HFFc6 (cell line): ENCODE measurements around the gene GMPPA. TPM values are rescaled to one million over a fixed set of nuclear protein-coding genes. Genes with fewer than 3 reads are reported as not detected.

Source experiments
- DNase-seq: peaks from one replicate; pipeline ENCODE4 v3.0.0-alpha.2; 2018
- H3K27ac Mint-ChIP-seq: 2 replicates; pipeline ENCODE4 v1.8.0; 2020; ENCODE audit warnings: mild to moderate bottlenecking, mixed read lengths
- H3K27me3 Mint-ChIP-seq: 2 replicates; pipeline ENCODE4 v1.8.0; 2021; ENCODE audit warnings: mild to moderate bottlenecking, moderate library complexity, mixed read lengths; ENCODE audit not compliant: insufficient read depth
- H3K36me3 Mint-ChIP-seq: 2 replicates; pipeline ENCODE4 v1.8.0; 2021; ENCODE audit warnings: low read depth, mixed read lengths
- H3K4me1 Mint-ChIP-seq: 2 replicates; pipeline ENCODE4 v1.8.0; 2020; ENCODE audit warnings: low read depth, mixed read lengths
- H3K4me3 Mint-ChIP-seq: 2 replicates; pipeline ENCODE4 v1.8.0; 2020; ENCODE audit warnings: mild to moderate bottlenecking, moderate library complexity, mixed read lengths
- H3K9me3 Mint-ChIP-seq: 2 replicates; pipeline ENCODE4 v1.8.0; 2020; ENCODE audit warnings: mild to moderate bottlenecking, mixed read lengths
- CTCF ChIP-seq: fragments of 200-600 bp; sonication (generic); IDR thresholded peaks from 2 replicates; pipeline ENCODE4 v1.5.0; 2021; ENCODE audit warnings: antibody characterized with exemption, mild to moderate bottlenecking
- total RNA-seq, 6 experiments: library from RNA; stranded (reverse); fragmentation: NEBNext Ultra II Directional; extraction: Animal tissue kit (Norgen Biotek cat#: 25700); gene quantifications; 2 replicates in 1 of 6; 3 replicates in 5 of 6; pipeline ENCODE4 v1.2.3, GENCODE V29; 2021

Gene GMPPA
- total RNA-seq, 6 experiments from 2014 or later: 68.9 to 85.3 (median 74.1) TPM

GRCh38 chr2:219530048-219530963 lies 31.6 kb downstream of the GMPPA start:
- TF ChIP-seq CTCF: peak; percentile 97
- Mint-ChIP-seq H3K27me3 (peaks cover 33% of the 10 kb centered on the region), H3K4me1 (0 out of 2 replicates have a peak, but pooled peaks cover 4% of the 10 kb centered on the region), H3K4me3 (peak overlapping the region; percentile 66), H3K27ac (no peak overlapping the region), H3K36me3 (no peaks in the 10 kb centered on the region), H3K9me3 (no peaks in the 10 kb centered on the region)
- peak; percentile 75 for DNase-seq

- 0 out of 2 replicates have a peak, but pooled peaks cover 4% of the 10 kb centered on the region for H3K4me1 Mint-ChIP-seq
- TF ChIP-seq CTCF: no peak
- DNase-seq: no peak
- peaks cover 29% of the 10 kb centered on the region for H3K27me3 Mint-ChIP-seq
- no peak overlapping the region for H3K27ac Mint-ChIP-seq
- H3K4me3 Mint-ChIP-seq: no peak overlapping the region
- no peaks in the 10 kb centered on the region for H3K36me3 Mint-ChIP-seq
- H3K9me3 Mint-ChIP-seq: no peaks in the 10 kb centered on the region
Observed at GRCh38 chr2:219531639-219532377, 33.1 kb downstream of the GMPPA start.

GRCh38 chr2:219532378-219532649 lies 33.6 kb downstream of the GMPPA start:
- TF ChIP-seq CTCF: no peak
- H3K36me3 Mint-ChIP-seq: no peaks in the 10 kb centered on the region
- no peak overlapping the region for H3K27ac Mint-ChIP-seq
- peaks cover 24% of the 10 kb centered on the region for H3K27me3 Mint-ChIP-seq
- H3K9me3 Mint-ChIP-seq: no peaks in the 10 kb centered on the region
- no peak for DNase-seq
- 0 out of 2 replicates have a peak, but pooled peaks cover 4% of the 10 kb centered on the region for H3K4me1 Mint-ChIP-seq
- no peak overlapping the region for H3K4me3 Mint-ChIP-seq

- Mint-ChIP-seq H3K9me3 (no peaks in the 10 kb centered on the region), H3K4me3 (no peak overlapping the region), H3K4me1 (peaks cover 10% of the 10 kb centered on the region; the same call in 1 of the 2 replicates), H3K27me3 (peaks cover 21% of the 10 kb centered on the region), H3K36me3 (no peaks in the 10 kb centered on the region), H3K27ac (no peak overlapping the region)
- TF ChIP-seq CTCF: no peak
- no peak for DNase-seq
Observed at GRCh38 chr2:219533930-219534661, 35.4 kb downstream of the GMPPA start.

GRCh38 chr2:219536425-219536824 lies 37.7 kb downstream of the GMPPA start:
- H3K4me1 Mint-ChIP-seq: peaks cover 6% of the 10 kb centered on the region; the same call in 1 of the 2 replicates
- no peak for DNase-seq
- H3K36me3 Mint-ChIP-seq: peaks cover 8% of the 10 kb centered on the region
- no peak for TF ChIP-seq CTCF
- no peak overlapping the region for H3K27ac Mint-ChIP-seq
- H3K9me3 Mint-ChIP-seq: no peaks in the 10 kb centered on the region
- no peak overlapping the region for H3K4me3 Mint-ChIP-seq
- peaks cover 9% of the 10 kb centered on the region for H3K27me3 Mint-ChIP-seq
